RPMI7951 (cell line): Measurements from ENCODE around the gene ATP8B1. TPM values are rescaled to one million over a fixed set of nuclear protein-coding genes. Genes with fewer than 3 reads are reported as not detected.
"Not testable (repeated sequence)": the region's sequence is repeated elsewhere in the genome, so short reads cannot be mapped to it uniquely, and the experiment has no call there.

Experiments used
- DNase-seq: peaks from one replicate; pipeline ENCODE4 v3.0.0-alpha.2; 2012; ENCODE audit warnings: low read depth
- total RNA-seq: library from RNA; depleted of rRNA; stranded (reverse); fragments of >200 nt; shearing (Covaris generic); gene quantifications from 2 replicates; pipeline ENCODE4 v1.2.3, GENCODE V29; 2014

ATP8B1 gene
- total RNA-seq, 1 experiment from 2014 or later = 12.5 TPM

GRCh38 chr18:57767259-57768050 lies 35.7 kb downstream of the ATP8B1 start:
- no peak for DNase-seq

GRCh38 chr18:57764995-57765394 lies 38.1 kb downstream of the ATP8B1 start:
- no peak for DNase-seq

GRCh38 chr18:57764087-57764486 lies 39.0 kb downstream of the ATP8B1 start:
- no peak for DNase-seq

GRCh38 chr18:57762686-57763085 lies 40.4 kb downstream of the ATP8B1 start:
- DNase-seq = no peak

GRCh38 chr18:57759650-57760049 lies 43.5 kb downstream of the ATP8B1 start:
- peak; percentile 82 for DNase-seq

- DNase-seq = no peak
Observed at GRCh38 chr18:57755473-57756067, 47.5 kb downstream of the ATP8B1 start.

GRCh38 chr18:57754577-57755338 lies 48.4 kb downstream of the ATP8B1 start:
- DNase-seq = no peak

GRCh38 chr18:57753063-57753462 lies 50.1 kb downstream of the ATP8B1 start:
- no peak for DNase-seq

GRCh38 chr18:57749604-57749970 lies 53.5 kb downstream of the ATP8B1 start:
- no peak for DNase-seq

- peak; percentile 24 for DNase-seq
Observed at GRCh38 chr18:57748770-57749603, 54.1 kb downstream of the ATP8B1 start.

- DNase-seq = no peak
Observed at GRCh38 chr18:57747809-57748680, 55.1 kb downstream of the ATP8B1 start.

- no peak for DNase-seq
Observed at GRCh38 chr18:57744211-57744694, 58.9 kb downstream of the ATP8B1 start.

GRCh38 chr18:57743008-57743407 lies 60.1 kb downstream of the ATP8B1 start:
- peak; percentile 24 for DNase-seq

GRCh38 chr18:57741273-57741672 lies 61.8 kb downstream of the ATP8B1 start:
- DNase-seq = no peak

GRCh38 chr18:57738078-57738477 lies 65.0 kb downstream of the ATP8B1 start:
- DNase-seq = peak; percentile 22

GRCh38 chr18:57737400-57738060 lies 65.6 kb downstream of the ATP8B1 start:
- DNase-seq = peak; percentile 92

GRCh38 chr18:57735042-57735441 lies 68.1 kb downstream of the ATP8B1 start:
- DNase-seq = not testable (repeated sequence)

- DNase-seq = no peak
Observed at GRCh38 chr18:57733861-57734260, 69.3 kb downstream of the ATP8B1 start.

GRCh38 chr18:57730146-57730545 lies 73.0 kb downstream of the ATP8B1 start:
- DNase-seq = no peak

GRCh38 chr18:57728941-57729511 lies 74.1 kb downstream of the ATP8B1 start:
- peak; percentile 36 for DNase-seq
